Posterior cingulate gyrus (tissue), 11 donors: ENCODE results near the gene FOXN3.
"Not testable (repeated sequence)": the region's sequence is repeated elsewhere in the genome, so short reads cannot be mapped to it uniquely, and the experiment has no call there.

Experiments used
- DNase-seq, 10 donors: peaks; one replicate each; pipeline versions ENCODE4 v3.0.0 to v3.0.0-alpha.2; 2020 to 2021; ENCODE audit warnings: mixed read lengths in 3 of 10
- intact Hi-C: fragments of 100-400 bp; cut with DNase I; formaldehyde crosslinking; loops from one replicate; pipeline ENCODE4 v1.15.1; 2023

FOXN3 gene

GRCh38 chr14:89123851-89124250, 293.2 kb downstream of the FOXN3 start:
- intact Hi-C loops = no loop called here
- DNase-seq = no peak

GRCh38 chr14:89123215-89123614, 293.8 kb downstream of the FOXN3 start:
- intact Hi-C loops = no loop called here
- DNase-seq = no peak

- peak in 2 of 10 donors; percentile 22 for DNase-seq
- intact Hi-C loops = no loop called here
Observed at GRCh38 chr14:89121968-89122620, 294.9 kb downstream of the FOXN3 start.

GRCh38 chr14:89117012-89117411, 300.0 kb downstream of the FOXN3 start:
- intact Hi-C loops = no loop called here
- no peak for DNase-seq

- intact Hi-C loops = no loop called here
- DNase-seq = no peak
Observed at GRCh38 chr14:89114109-89114508, 302.9 kb downstream of the FOXN3 start.

- intact Hi-C loops = no loop called here
- DNase-seq = no peak
Observed at GRCh38 chr14:89112720-89113119, 304.3 kb downstream of the FOXN3 start.

- intact Hi-C loops, DNase-seq: not testable (repeated sequence)
Observed at GRCh38 chr14:89111766-89112543, 305.1 kb downstream of the FOXN3 start.

GRCh38 chr14:89111232-89111631, 305.8 kb downstream of the FOXN3 start:
- intact Hi-C loops, DNase-seq: not testable (repeated sequence)

- no peak for DNase-seq
- intact Hi-C loops = no loop called here
Observed at GRCh38 chr14:89110110-89110509, 306.9 kb downstream of the FOXN3 start.

- intact Hi-C loops = no loop called here
- no peak for DNase-seq
Observed at GRCh38 chr14:89108608-89109007, 308.4 kb downstream of the FOXN3 start.

- intact Hi-C loops = no loop called here
- no peak for DNase-seq
Observed at GRCh38 chr14:89107626-89108025, 309.4 kb downstream of the FOXN3 start.
